Keratinocyte (primary cell): ENCODE results near the gene FN3K. TPM values are rescaled to one million over a fixed set of nuclear protein-coding genes. Genes with fewer than 3 reads are reported as not detected.

Experiments
- DNase-seq: peaks from one replicate; pipeline ENCODE4 v3.0.0-alpha.2; 2011; ENCODE audit warnings: low read depth, missing footprints, low spot score
- FAIRE-seq: peaks from 2 replicates; lab custom pipeline; 2011; peaks lifted over from hg19 to GRCh38; lab: Jason Lieb, UNC
- H2AFZ ChIP-seq: 2 replicates; pipeline ENCODE4 v1.6.0; 2012; ENCODE audit warnings: low read length, control low read depth, inconsistent platforms; ENCODE audit not compliant: control insufficient read depth
- H3K27ac ChIP-seq: 2 replicates; pipeline ENCODE4 v1.5.1; 2011; ENCODE audit warnings: low read length; ENCODE audit not compliant: control insufficient read depth, insufficient read depth
- H3K27me3 ChIP-seq: 3 replicates; pipeline ENCODE4 v1.6.0; 2011; ENCODE audit warnings: low read length; ENCODE audit not compliant: control insufficient read depth, insufficient read depth; ENCODE audit errors: extremely low read depth
- H3K36me3 ChIP-seq, 2 experiments: 2 replicates in 1 of 2; 3 replicates in 1 of 2; pipeline ENCODE4 v1.5.1; 2011; ENCODE audit warnings: low read length in 2 of 2, mild to moderate bottlenecking in 1 of 2; ENCODE audit not compliant: control insufficient read depth in 2 of 2, insufficient read depth in 2 of 2; ENCODE audit errors: extremely low read depth in 1 of 2
- H3K4me1 ChIP-seq: 3 replicates; pipeline ENCODE4 v1.5.1; 2011; ENCODE audit warnings: low read length; ENCODE audit not compliant: control insufficient read depth, insufficient read depth; ENCODE audit errors: extremely low read depth
- H3K4me2 ChIP-seq: 3 replicates; pipeline ENCODE4 v1.6.0; 2011; ENCODE audit warnings: low read depth, low read length; ENCODE audit not compliant: control insufficient read depth, insufficient read depth; ENCODE audit errors: extremely low read depth
- H3K4me3 ChIP-seq, 3 experiments: fragments of 200-600 bp in 1 of 3; sonication (generic) in 1 of 3; 2 replicates in 2 of 3; 3 replicates in 1 of 3; pipeline ENCODE4 v1.5.1; 2011 to 2016; ENCODE audit warnings: low read length in 3 of 3, mild to moderate bottlenecking in 3 of 3, control low read depth in 2 of 3, inconsistent platforms in 1 of 3, low read depth in 1 of 3, mixed read lengths in 1 of 3, mixed run types in 1 of 3, moderate library complexity in 1 of 3; ENCODE audit not compliant: control insufficient read depth in 2 of 3, insufficient read depth in 2 of 3; ENCODE audit errors: extremely low read depth in 1 of 3
- H3K79me2 ChIP-seq: 2 replicates; pipeline ENCODE4 v1.6.0; 2012; ENCODE audit warnings: low read length; ENCODE audit not compliant: control insufficient read depth, insufficient read depth
- H3K9ac ChIP-seq: 3 replicates; pipeline ENCODE4 v1.6.0; 2011; ENCODE audit warnings: low read length; ENCODE audit not compliant: control insufficient read depth, insufficient read depth; ENCODE audit errors: extremely low read depth
- H3K9me1 ChIP-seq: 3 replicates; pipeline ENCODE4 v1.6.0; 2011; ENCODE audit warnings: low read length; ENCODE audit not compliant: control insufficient read depth, insufficient read depth; ENCODE audit errors: extremely low read depth
- H3K9me3 ChIP-seq: 2 replicates; pipeline ENCODE4 v1.5.1; 2012; ENCODE audit warnings: low read depth, low read length; ENCODE audit not compliant: control insufficient read depth
- H4K20me1 ChIP-seq: 3 replicates; pipeline ENCODE4 v1.6.0; 2011; ENCODE audit warnings: low read length; ENCODE audit not compliant: control insufficient read depth, insufficient read depth; ENCODE audit errors: extremely low read depth
- EZH2 ChIP-seq: IDR thresholded peaks from one replicate; pipeline ENCODE4 v1.6.1; 2012; ENCODE audit warnings: inconsistent platforms, mild to moderate bottlenecking, low read length, moderate library complexity
- dilution Hi-C: fragments of 300-500 bp; cut with MboI; formaldehyde crosslinking; loops from one replicate; pipeline ENCODE4 v1.7.0; 2020; ENCODE audit warnings: low sequenced_read_pairs; ENCODE audit not compliant: extremely low pct_ligation_motif_present
- polyA plus RNA-seq, 5 experiments: library from polyadenylated mRNA; depleted of rRNA in 3 of 5; stranded (reverse) in 3 of 5; stranded (forward) in 1 of 5; unstranded in 1 of 5; fragments of >200 nt; gene quantifications; 1 replicate in 1 of 5; 2 replicates in 3 of 5; 3 replicates in 1 of 5; pipeline versions ENCODE4 v1.2.1 to v1.2.3, GENCODE V29; 2011 to 2012; ENCODE audit warnings: missing spikeins in 2 of 5, low read depth in 1 of 5, low replicate concordance in 1 of 5
- TF ChIP-seq, protein P1 (sequence below), 3 experiments: IDR thresholded peaks in 1 of 3; conservative IDR thresholded peaks in 1 of 3; optimal IDR thresholded peaks in 1 of 3; 2 replicates in 2 of 3; 3 replicates in 1 of 3; pipeline versions ENCODE3 to v1.5.1; 2011; ENCODE audit warnings: low read length in 3 of 3, mild to moderate bottlenecking in 3 of 3, moderate library complexity in 2 of 3, control low read depth in 1 of 3, inconsistent platforms in 1 of 3; ENCODE audit not compliant: insufficient read depth in 2 of 3; ENCODE audit errors: extremely low read depth in 1 of 3

Gene FN3K
- polyA plus RNA-seq, 1 donor (not counting 4 experiments of a cell fraction or from before 2014, with no cell fraction given): 0.10 TPM

DNA sequence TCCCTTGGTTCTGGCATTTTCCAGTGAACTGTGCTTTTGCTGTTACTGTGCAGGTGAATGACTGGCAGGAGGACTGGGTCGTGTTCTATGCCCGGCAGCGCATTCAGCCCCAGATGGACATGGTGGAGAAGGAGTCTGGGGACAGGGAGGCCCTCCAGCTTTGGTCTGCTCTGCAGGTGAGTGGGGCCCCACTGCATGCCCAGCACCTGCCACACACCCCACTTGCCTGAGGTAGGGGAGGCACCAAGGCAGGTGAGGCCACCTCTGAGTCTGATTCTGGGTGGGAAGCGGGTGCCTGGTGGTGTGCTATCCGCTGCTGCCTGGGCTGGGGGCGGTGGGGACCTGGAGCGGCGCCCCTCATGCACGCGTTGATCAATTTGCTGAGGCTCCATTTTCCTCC lies 9.0 kb upstream of the FN3K start:
- H3K27me3 ChIP-seq: no peaks in the 10 kb centered on the region
- no peak overlapping the region for H3K9ac ChIP-seq
- no peak overlapping the region for H3K27ac ChIP-seq
- no peaks in the 10 kb centered on the region for H3K79me2 ChIP-seq
- FAIRE-seq: no peak
- no peaks in the 10 kb centered on the region for H3K9me3 ChIP-seq
- dilution Hi-C loops: no loop called here
- no peak overlapping the region for H3K4me3 ChIP-seq
- no peaks in the 10 kb centered on the region for H3K9me1 ChIP-seq
- no peaks in the 10 kb centered on the region for H4K20me1 ChIP-seq
- no peak for DNase-seq
- TF ChIP-seq EZH2: no peak
- TF ChIP-seq, protein P1, sequence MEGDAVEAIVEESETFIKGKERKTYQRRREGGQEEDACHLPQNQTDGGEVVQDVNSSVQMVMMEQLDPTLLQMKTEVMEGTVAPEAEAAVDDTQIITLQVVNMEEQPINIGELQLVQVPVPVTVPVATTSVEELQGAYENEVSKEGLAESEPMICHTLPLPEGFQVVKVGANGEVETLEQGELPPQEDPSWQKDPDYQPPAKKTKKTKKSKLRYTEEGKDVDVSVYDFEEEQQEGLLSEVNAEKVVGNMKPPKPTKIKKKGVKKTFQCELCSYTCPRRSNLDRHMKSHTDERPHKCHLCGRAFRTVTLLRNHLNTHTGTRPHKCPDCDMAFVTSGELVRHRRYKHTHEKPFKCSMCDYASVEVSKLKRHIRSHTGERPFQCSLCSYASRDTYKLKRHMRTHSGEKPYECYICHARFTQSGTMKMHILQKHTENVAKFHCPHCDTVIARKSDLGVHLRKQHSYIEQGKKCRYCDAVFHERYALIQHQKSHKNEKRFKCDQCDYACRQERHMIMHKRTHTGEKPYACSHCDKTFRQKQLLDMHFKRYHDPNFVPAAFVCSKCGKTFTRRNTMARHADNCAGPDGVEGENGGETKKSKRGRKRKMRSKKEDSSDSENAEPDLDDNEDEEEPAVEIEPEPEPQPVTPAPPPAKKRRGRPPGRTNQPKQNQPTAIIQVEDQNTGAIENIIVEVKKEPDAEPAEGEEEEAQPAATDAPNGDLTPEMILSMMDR (optimal IDR thresholded peaks at IDR 0.05 in 1 of 3, IDR thresholded peaks at IDR 0.05 in 1 of 3, conservative IDR thresholded peaks at IDR 0.05 in 1 of 3; ENCODE audit: extremely low read depth in 1 of 3, insufficient read depth in 2 of 3, low read length in 3 of 3): no peak
- H3K36me3 ChIP-seq: peaks cover 16% of the 10 kb centered on the region in 2 experiments
- no peaks in the 10 kb centered on the region for H3K4me1 ChIP-seq
- no peak overlapping the region for H2AFZ ChIP-seq
- H3K4me2 ChIP-seq: no peak overlapping the region

DNA sequence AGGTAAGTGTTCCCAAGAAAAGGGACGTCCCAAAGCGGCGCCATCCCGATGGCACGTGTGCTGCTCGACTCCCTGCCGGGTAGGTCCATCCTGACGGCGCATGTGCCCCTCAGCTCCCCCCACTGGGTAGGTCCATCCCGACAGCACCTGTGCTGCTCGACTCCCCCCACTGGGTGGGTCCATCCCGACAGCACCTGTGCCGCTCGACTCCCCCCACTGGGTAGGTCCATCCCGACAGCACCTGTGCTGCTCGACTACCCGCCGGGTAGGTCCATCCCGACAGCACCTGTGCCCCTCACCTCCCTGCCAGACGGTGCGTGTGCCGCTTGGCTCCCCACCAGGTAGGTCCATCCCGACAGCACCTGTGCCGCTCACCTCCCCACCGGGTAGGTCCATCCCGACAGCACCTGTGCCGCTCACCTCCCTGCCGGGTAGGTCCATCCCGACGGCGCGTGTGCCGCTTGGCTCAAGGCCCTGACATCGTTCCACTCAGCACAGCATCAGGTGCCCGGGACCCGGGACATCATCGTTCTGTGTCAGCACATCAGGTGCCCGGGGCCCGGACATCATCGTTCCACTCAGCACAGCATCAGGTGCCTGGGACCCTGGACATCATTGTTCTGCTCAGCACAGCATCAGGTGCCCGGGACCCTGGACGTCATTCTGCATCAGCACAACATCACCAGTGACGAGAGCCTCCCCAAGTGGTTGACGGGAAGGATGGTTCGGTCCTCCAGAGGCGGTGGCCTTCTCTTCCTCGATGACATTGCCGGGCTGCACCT lies 5.7 kb upstream of the FN3K start:
- Histone ChIP-seq H3K4me3 (no peak overlapping the region), H3K36me3 (peaks cover 2 to 11% of the 10 kb centered on the region in 2 experiments), H3K27me3 (no peaks in the 10 kb centered on the region), H3K9me3 (peaks cover 2% of the 10 kb centered on the region), H3K4me2 (no peak overlapping the region), H4K20me1 (no peaks in the 10 kb centered on the region), H3K9me1 (no peaks in the 10 kb centered on the region), H3K79me2 (no peaks in the 10 kb centered on the region), H2AFZ (no peak overlapping the region), H3K4me1 (no peaks in the 10 kb centered on the region), H3K27ac (no peak overlapping the region), H3K9ac (no peak overlapping the region)
- dilution Hi-C loops: no loop called here
- FAIRE-seq: no peak
- TF ChIP-seq EZH2: no peak
- TF ChIP-seq, protein P1 (optimal IDR thresholded peaks at IDR 0.05 in 1 of 3, IDR thresholded peaks at IDR 0.05 in 1 of 3, conservative IDR thresholded peaks at IDR 0.05 in 1 of 3; ENCODE audit: extremely low read depth in 1 of 3, insufficient read depth in 2 of 3, low read length in 3 of 3): no peak
- no peak for DNase-seq
